ENCODE results near the gene PNCK.

DNA sequence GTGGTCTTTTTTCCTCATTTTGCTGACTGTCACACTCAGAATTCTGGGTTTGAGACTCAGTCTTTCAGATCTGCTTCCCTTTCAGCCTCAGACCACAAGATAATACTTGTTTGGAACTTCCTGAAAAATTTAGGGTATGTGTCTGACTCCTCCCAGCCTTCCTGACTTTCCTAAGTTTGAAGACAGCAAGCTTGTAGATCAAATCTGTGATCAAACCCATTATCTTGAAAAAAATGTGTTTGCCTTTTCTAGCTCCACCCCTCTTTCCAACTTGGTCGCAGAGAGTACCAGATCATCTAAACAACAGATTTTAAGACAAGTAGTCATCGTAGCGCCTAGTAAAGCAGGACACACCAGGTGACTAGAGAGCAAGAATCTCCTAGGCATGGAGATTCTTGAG lies 40.6 kb upstream of the PNCK start:
- TF ChIP-seq, protein P1, sequence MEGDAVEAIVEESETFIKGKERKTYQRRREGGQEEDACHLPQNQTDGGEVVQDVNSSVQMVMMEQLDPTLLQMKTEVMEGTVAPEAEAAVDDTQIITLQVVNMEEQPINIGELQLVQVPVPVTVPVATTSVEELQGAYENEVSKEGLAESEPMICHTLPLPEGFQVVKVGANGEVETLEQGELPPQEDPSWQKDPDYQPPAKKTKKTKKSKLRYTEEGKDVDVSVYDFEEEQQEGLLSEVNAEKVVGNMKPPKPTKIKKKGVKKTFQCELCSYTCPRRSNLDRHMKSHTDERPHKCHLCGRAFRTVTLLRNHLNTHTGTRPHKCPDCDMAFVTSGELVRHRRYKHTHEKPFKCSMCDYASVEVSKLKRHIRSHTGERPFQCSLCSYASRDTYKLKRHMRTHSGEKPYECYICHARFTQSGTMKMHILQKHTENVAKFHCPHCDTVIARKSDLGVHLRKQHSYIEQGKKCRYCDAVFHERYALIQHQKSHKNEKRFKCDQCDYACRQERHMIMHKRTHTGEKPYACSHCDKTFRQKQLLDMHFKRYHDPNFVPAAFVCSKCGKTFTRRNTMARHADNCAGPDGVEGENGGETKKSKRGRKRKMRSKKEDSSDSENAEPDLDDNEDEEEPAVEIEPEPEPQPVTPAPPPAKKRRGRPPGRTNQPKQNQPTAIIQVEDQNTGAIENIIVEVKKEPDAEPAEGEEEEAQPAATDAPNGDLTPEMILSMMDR (IDR thresholded peaks at IDR 0.05) = no peak
- TF ChIP-seq, protein P2, sequence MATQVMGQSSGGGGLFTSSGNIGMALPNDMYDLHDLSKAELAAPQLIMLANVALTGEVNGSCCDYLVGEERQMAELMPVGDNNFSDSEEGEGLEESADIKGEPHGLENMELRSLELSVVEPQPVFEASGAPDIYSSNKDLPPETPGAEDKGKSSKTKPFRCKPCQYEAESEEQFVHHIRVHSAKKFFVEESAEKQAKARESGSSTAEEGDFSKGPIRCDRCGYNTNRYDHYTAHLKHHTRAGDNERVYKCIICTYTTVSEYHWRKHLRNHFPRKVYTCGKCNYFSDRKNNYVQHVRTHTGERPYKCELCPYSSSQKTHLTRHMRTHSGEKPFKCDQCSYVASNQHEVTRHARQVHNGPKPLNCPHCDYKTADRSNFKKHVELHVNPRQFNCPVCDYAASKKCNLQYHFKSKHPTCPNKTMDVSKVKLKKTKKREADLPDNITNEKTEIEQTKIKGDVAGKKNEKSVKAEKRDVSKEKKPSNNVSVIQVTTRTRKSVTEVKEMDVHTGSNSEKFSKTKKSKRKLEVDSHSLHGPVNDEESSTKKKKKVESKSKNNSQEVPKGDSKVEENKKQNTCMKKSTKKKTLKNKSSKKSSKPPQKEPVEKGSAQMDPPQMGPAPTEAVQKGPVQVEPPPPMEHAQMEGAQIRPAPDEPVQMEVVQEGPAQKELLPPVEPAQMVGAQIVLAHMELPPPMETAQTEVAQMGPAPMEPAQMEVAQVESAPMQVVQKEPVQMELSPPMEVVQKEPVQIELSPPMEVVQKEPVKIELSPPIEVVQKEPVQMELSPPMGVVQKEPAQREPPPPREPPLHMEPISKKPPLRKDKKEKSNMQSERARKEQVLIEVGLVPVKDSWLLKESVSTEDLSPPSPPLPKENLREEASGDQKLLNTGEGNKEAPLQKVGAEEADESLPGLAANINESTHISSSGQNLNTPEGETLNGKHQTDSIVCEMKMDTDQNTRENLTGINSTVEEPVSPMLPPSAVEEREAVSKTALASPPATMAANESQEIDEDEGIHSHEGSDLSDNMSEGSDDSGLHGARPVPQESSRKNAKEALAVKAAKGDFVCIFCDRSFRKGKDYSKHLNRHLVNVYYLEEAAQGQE (IDR thresholded peaks at IDR 0.05; ENCODE audit: insufficient read depth in 1 of 2, low read depth in 2 of 2, low read length in 1 of 2) = no peak
- TF ChIP-seq POLR2AphosphoS5 (IDR thresholded peaks at IDR 0.05; ENCODE audit: low read depth, low read length) (no peak), SIN3A (IDR thresholded peaks at IDR 0.05; ENCODE audit: borderline replicate concordance, insufficient read depth, low read depth, low read length) (no peak)
